AG08395 (cell line): ENCODE results near the gene TMEM125.

Source experiments
- DNase-seq: peaks from one replicate; pipeline ENCODE4 v3.0.0; 2012; ENCODE audit warnings: mixed read lengths, low spot score

The TMEM125 gene

DNA sequence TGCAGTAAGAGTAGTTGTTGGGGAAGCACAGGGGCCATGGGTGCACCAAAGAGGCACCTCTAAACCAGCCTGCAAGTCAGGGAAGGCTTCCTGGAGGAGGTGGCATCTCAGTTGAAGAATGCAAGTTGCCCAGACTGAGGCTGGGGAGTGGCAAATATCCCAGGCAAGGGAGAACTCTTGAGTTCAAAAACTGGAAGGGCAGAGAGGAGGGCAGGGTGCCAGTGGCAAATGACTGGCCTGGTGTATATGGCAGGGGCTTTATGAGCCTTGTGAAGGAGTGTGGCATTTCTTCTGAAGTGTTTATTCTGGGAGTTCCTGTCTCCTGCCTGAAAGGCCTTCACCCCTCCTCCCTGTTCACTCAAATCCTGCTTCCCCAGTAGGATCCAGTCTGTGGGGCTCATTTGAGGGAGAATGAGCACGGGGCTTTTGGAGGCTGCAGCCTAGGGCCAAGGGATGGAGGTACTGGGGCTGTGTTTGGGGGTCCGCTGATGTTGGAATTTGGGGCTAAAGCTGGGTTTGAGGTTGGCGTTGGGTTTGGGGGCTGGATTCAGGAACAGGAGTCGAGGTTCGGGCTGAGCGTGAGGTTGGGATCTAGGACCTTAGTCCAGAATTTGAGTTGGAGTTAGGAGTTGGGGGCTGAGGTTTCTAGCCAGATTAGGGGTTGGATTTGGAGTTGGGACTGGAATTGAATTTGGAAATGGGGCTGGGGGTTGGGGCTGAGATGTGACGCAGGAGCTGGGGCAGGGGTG lies at the start of gene TMEM125:
Gene TMEM125, plus strand, starts transcription at position 357 of the 749 bp plus-strand sequence. CDS start 2,740 bp downstream, outside the sequence.
- no peak for DNase-seq

DNA sequence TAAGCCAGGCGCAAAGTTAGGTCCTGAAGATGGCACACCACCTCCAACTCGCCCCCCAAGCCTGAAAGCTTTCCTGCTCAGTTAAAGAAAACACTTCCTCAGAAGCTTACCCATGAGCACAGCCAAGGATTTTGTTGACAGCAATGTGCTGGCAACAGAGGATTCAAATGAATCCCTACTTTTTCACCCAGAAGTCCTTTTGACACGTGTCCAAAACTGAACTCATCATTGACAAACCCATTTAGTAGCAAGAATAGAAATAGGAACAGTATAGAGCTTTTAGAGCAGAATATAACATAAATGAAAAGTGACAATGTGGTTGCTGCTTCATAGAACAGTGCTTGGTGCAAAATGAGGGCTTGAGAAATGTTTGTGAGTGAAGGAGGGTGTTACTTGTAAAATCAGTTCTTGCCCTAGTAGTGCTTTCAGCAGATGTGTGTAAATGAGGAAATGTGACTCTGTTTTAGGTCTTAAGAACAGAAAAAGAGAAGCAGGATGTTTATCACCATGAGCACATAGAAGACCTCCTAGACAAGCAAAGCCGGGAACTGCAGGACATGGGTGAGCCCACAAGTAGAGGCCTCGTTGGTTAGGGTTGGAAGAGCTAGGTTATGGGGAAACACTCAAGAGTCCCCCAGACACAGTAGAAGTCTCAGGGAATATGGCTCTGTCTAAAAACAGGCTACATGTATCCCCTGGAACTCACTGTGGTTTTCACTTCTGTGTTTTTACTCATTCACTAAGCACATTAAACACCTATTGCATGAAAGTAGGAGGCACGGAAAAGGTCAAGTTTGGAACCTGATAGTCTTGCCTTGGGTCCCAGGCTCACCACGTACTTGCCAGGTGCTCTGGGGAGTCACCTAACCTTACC lies 48.6 kb upstream of the TMEM125 start:
- no peak for DNase-seq

GRCh38 chr1:43221797-43222196 lies 48.0 kb upstream of the TMEM125 start:
- no peak for DNase-seq

DNA sequence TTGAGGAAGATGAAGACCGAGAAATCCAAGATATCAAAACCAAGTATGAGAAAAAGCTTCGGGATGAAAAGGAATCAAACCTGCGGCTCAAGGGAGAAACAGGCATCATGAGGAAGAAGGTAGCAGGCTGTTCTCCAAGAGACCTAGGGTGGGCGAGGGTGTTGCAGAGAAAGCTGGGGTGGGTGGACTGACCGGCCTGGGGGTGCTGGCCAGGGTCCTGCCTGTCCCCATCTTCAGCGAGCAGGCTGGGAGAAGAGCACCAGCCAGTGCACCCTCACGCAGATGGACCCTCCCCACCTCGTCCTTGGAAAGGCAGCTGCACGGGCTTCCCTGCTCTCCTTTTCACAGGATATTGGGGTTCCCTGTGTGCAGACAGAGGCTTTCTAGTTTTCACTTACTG lies 46.9 kb upstream of the TMEM125 start:
- no peak for DNase-seq

DNA sequence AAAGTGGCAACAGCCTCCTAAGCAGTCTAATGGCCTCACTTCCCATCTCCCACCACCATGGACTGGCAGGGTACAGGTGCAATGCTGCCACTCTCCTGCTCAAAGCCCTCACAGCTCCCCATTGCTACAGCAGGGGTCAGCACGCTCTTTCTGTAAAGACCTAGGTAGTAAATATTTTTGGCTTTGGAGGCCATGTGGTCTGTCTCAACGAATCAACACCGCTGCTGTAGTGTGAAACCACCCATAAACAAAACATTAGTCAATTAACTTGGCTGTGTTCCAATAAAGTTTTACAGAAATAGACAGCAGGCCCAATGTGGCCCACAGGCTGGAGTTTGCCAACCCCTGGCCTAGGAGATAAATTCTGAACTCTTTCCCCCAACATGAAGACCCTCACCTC lies 44.6 kb upstream of the TMEM125 start:
- peak; percentile 32 for DNase-seq

- DNase-seq, result peak; percentile 76
Measured at GRCh38 chr1:43227143-43227764, 42.5 kb upstream of the TMEM125 start.

DNA sequence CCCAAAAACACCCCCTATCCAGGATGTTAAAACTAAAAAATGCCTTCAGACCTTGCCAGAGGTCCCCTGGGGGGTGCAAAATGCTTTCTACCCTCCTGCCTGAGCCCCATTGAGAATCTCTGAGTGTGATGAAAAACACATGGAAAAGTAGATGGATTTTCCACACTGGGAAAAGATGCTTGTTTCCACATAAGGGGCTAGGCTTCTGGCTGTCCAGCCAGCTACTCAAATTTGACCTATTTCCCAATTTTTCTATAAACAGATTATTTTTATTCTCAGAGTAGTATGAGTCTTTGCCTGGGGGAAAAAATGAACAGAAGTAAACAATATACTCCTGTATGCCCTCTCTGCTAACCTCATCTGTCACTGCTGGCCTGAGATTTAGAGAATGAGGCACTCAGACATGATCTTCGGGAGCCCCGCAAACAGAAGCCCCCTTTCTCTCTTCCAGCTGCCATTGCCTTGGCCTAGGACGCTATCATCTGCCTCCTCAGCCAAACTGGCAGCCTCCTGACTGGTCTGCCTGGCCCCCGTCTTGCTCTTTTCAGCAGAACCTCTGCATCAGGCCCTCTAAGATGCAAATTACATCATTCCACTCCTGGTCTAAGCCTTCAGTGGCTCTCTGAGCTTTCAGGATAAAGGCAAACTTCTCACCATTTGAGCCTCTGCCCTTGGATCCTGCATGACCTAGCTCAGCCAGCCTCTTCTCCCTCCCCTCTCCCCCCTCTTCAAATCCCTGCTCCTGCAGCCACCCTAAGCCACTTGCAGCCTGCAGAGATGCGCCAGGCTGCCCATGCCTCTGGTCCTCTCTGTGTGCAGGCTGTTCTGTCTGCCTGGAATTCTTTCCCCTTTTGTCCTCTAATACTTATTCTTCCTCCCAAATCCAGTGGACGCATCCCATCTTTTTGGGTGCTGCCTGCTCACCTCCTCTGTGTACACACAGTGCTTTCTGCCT lies 39.7 kb upstream of the TMEM125 start:
- DNase-seq, result no peak

- peak; percentile 65 for DNase-seq
Measured at GRCh38 chr1:43232074-43232473, 37.7 kb upstream of the TMEM125 start.

GRCh38 chr1:43232482-43232881 lies 37.3 kb upstream of the TMEM125 start:
- DNase-seq, result no peak

DNA sequence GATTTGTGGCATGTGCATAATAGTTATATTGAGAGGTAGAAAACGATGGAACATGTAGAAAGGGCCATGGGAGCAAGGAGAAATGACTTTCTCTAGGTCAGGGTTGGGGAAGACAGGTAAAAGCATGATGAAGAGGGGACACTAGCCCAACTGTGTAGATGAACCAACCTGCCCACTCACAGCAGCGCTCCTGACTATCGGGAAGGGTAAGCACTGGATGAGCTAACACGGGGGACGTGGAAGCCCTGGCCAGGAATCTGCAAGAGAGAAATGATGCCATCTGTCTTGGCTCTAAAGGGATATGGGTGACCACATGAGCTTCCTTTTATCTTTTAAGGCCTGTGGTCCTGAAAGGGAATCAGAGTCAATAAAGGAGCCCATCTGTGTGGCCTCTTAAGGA lies 36.2 kb upstream of the TMEM125 start:
- DNase-seq, result no peak

DNA sequence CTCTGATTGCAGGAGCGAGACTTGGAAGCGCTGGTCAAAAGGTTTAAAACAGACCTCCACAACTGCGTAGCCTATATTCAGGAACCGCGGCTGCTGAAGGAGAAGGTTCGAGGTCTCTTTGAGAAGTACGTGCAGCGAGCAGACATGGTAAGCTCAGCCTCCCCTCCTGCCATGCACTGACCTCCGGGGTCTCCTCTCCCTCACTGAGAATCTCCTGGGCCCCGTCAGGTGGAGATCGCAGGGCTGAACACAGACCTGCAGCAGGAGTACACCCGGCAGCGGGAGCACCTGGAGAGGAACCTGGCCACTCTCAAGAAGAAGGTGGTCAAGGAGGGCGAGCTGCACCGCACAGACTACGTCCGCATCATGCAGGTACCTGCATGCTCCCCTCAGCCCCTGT lies 35.5 kb upstream of the TMEM125 start:
- no peak for DNase-seq

DNA sequence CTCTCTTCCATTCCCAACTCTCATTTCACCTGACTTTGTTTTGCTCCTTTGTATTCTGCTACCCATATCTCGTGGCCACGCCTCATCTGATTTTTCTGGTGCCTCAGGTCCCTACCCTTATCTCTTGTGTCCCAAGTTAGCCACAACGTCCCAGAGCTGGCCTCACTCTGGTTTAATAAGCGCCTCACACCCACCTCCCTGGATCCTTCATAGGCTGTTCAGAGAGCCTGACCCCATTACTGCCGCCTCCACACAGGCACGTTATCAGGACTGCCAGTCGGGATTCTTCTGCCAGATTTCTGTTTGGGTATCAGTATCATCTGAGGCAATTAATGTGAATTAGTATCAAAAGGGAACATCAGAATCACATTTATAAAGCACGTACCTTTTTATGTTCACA lies 34.7 kb upstream of the TMEM125 start:
- DNase-seq, result no peak

DNA sequence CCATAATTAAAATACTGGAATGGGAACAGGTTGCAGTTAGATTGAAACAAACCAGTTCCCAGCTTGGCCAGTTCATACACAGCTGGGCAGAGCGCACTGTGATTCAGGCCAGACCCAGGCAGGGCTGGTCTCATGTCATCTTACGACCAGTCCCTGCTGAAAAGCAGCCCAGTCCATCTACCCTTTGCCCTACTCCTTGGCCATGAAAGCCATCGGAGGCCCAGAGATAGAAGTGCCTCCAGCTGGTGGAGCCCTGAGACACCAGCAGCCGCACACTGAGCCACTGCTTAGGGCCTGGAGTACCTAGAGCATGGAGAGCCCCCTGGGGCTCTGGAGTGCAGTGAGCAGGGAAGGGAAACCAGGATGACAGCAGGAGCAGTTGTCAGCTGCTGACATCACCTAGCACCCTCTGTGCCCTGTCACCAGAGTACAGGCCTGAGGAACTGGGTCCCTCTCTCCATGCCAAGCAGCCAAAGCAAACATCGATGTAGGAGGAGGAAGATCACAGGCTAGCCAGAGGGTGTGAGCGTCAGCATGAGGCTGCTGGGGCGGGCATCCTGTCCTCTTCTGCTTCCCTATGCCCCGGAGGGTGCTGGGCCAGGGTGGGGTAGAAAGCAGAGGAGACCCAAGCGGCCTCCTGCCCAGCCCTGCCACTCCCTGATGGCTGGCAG lies 34.2 kb upstream of the TMEM125 start:
- DNase-seq, result no peak

GRCh38 chr1:43237121-43237520 lies 32.7 kb upstream of the TMEM125 start:
- no peak for DNase-seq

DNA sequence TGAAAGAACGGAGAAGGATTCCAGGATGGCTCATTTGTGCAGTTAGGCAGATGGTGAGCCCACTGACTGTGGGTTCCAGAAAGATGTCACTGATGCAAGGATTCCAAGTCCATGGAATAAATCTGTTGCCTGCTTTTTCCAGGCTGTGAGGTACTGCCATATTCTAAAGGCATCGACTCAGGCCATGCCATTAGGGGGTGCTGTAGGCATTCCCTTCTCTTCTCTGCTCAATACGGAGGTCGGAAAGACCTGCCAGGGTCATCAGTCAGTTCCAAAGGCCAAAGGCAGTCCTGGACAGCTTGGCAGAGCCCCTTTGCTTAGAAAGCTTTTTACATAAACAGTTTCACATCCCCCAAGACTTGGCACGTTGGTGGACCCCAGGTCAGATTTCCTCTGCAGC lies 31.7 kb upstream of the TMEM125 start:
- peak; percentile 85 for DNase-seq

DNA sequence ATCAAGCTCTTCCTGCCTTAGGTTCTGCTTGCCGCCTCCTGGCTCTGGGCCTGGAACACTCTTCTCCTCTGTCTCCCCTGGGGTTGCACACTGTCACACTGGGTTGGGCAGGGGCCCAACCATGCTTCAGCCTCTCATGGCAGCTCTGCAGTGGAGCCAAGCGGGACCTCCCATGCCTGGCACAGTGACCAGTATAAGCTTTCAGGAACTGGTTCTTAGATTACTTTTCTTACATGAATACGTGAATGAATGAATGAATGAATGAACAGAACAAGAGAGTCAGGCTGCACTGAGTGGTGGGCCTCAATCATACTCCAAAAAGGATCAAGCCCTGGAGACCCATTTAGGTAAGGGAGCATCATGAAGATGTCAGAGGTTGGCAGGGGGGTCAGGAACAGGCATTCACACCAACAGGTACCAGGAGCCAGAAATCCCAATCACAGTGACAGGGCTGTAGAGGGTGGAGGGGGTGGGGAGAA lies 30.8 kb upstream of the TMEM125 start:
- DNase-seq, result no peak

GRCh38 chr1:43239484-43239883 lies 30.3 kb upstream of the TMEM125 start:
- DNase-seq, result no peak

DNA sequence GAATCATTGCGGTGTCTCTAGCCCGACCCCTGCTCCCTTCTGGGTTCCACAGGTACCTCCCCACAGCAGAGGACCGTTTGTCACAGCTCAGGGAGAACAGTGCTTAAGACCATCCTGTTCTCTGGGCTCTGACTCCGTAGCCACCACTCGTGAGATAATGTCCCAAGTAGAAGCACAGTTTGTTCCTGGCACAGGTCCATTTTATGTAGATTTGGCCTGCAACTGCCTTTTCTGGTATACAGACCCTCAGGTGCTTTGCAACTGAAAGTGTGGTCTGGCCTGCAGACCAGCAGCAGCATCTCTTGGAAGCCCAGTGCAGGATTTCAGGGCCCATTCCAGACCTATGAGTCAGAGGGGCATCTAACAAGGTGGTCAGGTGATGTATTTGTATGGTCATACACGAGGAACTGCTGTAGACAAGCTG lies 28.4 kb upstream of the TMEM125 start:
- peak; percentile 26 for DNase-seq

DNA sequence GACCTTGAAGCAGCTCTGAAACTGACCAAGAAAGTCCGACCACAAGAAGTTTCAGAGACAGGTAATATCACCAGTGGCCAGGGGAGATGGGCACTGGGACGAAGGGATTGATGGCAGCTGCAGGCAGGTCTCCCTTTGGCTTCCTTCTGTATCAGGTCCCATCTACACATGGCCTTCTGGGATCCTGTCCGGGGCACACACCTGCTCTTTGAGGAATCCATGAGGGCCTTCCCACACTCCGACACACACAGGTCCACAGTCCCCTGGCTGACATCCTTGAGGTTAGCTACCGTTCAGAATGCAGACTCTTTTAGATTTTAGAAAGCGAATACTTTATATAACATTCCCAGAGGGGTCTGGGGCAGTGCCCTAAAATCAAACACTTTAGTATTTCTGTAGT lies 26.5 kb upstream of the TMEM125 start:
- DNase-seq, result no peak

GRCh38 chr1:43246466-43247213 lies 23.1 kb upstream of the TMEM125 start:
- DNase-seq, result no peak
